GM19463 (cell line): ENCODE data around the gene PRXL2C.
A peak's percentile ranks its signal among the peaks of the same experiment; 100 is the strongest.
"Not testable (repeated sequence)": the region's sequence is repeated elsewhere in the genome, so short reads cannot be mapped to it uniquely, and the experiment has no call there.

Source experiments
- ATAC-seq: cut with Tn5 transposase; IDR thresholded peaks from one replicate; pipeline ENCODE4 v1.9.1; 2021; ENCODE audit warnings: mild to moderate bottlenecking, moderate library complexity; ENCODE audit not compliant: unreplicated experiment

PRXL2C gene

DNA sequence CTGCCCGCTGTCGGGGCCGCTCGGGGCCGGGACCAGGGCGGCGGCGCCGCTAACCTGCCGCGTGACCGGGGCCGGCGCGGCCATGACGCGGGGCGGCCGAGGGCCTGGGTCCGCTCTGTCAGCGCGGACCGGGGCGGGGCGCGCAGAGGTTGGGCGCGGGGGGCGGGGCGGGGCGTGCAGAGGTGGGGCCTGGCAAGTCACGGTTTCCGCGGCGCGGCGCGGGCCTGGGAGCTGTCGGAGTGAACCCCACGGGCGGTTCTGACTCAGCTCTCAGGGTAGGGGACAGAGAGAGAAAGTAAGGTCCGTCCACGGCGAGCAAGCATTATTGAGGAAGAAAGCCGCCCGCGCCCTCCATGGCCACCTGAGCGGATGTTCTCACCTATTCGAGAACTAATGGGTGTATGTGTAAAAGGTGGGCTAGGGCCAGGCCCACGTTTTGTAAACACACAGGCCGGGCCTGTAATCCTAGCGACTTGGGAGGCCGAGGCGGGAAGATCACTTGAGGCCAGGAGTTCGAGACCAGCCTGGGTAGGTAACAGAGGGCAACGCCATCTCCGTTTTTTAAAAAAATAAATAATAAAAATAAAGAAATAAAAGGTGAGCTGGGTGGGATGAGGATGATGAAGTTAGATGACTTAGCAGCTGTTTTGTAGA, at the start of gene PRXL2C:
Gene PRXL2C, minus strand, starts transcription at position 120 of the 654 bp plus-strand sequence. Its CDS starts 36 bp downstream, at position 84.
- peak; percentile 78 for ATAC-seq

DNA sequence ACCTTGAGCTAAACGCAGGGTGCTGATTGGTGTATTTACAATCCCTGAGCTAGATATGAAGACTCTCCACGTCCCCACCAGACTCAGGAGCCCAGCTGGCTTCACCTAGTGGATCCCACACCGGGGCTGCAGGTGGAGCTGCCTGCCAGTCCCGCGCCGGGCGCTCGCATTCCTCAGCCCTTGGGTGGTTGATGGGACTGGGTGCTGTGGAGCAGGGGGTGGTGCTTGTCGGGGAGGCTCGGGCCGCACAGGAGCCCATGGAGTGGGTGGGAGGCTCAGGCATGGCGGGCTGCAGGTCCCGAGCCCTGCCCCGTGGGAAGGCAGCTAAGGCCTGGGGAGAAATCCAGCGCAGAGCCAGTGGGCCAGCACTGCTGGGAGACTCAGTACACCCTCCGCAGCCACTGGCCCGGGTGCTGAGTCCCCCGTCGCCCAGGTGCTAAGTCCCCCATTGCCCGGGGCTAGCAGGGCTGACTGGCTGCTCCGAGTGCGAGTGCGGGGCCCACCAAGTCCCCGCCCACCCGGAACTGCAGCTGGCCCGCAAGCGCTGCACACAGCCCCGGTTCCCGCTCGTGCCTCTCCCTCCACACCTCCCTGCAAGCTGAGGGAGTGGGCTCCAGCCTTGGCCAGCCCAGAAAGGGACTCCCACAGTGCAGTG, 45.7 kb upstream of the PRXL2C start:
- not testable (repeated sequence) for ATAC-seq

GRCh38 chr9:96691326-96691725, 36.2 kb upstream of the PRXL2C start:
- ATAC-seq: no peak

DNA sequence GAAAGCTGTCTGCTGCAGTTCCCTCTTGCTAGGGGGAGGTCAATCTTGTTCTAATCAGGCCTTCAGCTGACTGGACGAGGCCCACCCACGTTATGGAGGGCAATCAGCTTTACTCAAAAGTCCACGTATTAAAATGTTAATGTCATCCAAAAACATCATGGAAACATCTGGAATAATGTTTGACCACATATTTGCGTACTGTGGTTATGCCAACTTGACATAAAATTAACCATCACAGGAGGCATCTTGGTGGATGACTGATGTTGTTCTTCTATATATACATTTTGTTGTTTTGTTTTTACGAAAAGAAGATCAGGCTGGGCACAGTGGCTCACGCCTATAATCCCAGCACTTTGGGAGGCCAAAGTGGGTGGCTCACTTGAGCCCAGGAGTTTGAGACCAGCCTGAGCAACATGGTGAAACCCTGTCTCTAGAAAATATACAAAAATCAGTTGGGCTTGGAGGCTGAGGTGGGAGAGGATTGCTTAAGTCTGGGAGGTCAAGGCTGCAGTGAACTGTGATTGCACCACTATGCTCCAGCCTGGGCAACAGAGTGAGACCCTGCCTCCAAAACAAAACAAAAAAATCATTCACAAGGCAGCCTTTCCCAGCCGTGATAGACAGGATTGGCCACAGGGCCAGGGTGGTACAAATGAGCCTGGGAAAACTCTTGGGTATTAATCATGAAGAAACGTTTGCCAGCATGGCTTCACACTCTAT, 33.8 kb upstream of the PRXL2C start:
- no peak for ATAC-seq

GRCh38 chr9:96688187-96688586, 33.1 kb upstream of the PRXL2C start:
- no peak for ATAC-seq

GRCh38 chr9:96686638-96687335, 31.7 kb upstream of the PRXL2C start:
- ATAC-seq: no peak

- ATAC-seq: no peak
Measured at GRCh38 chr9:96680812-96681499, 25.8 kb upstream of the PRXL2C start.

DNA sequence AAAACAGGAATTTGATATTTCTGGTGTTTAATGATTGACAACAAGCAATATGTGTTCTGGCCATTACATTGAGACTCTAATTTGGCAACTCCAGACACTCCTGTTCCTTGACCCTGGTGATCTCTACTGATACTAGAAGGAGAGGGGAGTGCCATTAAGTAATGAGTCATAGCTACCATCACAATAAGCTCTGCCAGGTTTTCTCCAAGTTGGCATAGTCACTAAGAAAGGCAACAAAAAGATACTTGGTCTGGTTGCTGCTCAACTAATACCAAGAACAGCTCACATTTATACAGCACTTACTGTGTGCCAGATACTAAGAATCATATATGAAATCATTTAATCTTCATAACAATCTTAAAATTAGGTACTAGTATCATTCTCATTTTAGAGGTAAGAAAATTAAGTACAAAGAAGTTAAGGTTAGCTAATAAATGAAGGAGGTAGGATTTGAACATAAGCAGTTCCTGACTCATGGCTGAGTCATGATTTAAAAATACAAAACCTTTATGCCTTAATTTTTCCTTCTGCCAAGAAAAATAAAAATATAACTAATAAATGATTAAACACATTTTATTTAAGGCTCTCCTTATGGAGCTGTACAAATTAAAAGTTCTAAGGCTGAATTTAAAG, 19.9 kb upstream of the PRXL2C start:
- ATAC-seq: no peak

GRCh38 chr9:96673786-96674185, 18.7 kb upstream of the PRXL2C start:
- not testable (repeated sequence) for ATAC-seq

- no peak for ATAC-seq
Measured at GRCh38 chr9:96668868-96669534, 13.9 kb upstream of the PRXL2C start.

DNA sequence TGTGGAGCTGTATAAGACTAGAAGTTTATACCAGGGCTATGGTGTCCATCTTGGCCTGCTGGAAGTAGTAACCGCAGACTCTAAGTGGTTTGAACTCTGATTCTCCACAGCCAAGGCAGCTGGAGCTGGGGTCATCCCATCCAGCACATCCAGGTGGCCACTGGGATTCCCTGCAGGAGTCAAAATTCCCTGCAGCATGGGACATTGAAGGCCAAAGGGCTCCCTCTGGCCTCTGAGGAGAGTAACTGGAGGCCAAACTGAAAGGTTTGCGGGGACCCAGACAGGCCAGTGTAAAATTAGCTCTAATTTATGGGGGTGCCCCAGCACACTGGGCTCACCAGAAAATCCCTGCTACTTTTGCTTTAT, 12.2 kb upstream of the PRXL2C start:
- no peak for ATAC-seq

DNA sequence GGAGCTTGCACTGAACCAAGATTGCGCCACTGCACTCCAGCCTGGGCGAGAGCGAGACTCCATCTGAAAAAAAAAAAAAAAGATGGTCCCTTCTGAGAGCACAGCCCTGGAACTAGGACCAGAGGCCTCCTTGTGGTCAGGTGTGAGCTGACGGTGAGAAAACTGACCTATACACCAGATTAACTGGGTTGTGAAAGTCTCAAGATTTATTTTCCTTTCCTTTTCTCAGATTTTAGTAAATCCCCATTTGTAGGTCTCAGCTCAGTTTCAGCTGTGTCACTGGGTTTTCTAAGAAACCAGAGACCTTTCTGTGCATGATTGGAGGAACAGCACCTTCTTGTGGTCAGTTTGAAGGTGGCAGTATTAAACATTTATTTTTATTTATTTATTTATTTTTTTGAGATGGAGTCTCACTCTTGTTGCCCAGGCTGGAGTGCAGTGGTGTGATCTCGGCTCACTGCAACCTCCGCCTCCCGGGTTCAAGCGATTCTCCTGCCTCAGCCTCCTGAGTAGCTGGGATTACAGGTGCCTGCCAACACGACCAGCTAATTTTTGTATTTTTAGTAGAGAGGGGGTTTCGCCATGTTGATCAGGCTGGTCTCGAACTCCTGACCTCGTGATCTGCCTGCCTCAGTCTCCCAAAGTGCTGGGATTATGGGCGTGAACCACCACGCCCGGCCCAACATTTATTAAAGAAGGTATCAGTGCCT, 11.7 kb upstream of the PRXL2C start:
- ATAC-seq: peak; percentile 58

DNA sequence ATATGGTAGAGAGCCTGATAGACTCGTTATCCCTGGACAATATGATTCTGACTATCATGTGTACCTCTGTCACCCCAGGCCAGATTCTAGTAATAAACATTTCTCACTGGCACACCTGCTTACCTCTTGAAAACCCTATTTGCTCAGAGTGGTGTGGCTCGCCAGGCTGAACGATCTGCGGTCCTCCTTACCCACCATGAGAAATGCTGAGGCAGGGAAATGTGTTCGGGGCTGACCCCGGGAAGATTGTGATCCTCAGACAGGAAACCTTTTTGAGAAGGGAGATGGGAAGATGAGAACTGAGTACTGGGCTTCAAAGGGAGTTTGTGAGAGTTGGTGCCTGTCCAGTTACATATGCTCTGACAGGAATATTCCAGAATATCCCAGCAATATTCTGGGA, 10.7 kb upstream of the PRXL2C start:
- no peak for ATAC-seq

GRCh38 chr9:96663506-96664120, 8.5 kb upstream of the PRXL2C start:
- no peak for ATAC-seq

DNA sequence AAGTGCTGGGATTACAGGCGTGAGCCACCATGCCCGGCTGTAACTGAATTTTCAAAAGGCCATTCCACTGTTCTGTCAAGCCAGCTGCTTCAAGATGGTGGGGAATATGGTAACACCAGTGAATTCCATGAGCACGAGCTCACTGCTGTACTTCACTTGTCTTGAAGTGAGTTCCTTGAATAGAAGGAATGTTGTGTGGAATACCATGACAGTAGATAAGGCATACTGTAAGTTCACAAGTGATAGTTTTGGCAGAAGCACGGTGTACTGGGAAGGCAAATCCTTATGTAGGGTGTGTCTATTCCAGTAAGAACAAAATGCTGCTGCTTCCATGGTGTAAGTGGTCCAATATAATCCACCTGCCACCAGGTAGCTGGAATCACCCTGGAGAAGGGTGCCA, 6.6 kb upstream of the PRXL2C start:
- no peak for ATAC-seq

GRCh38 chr9:96660692-96661248, 5.7 kb upstream of the PRXL2C start:
- ATAC-seq: no peak

GRCh38 chr9:96654450-96655197, 493 bp downstream of the PRXL2C start:
- ATAC-seq: peak; percentile 49

- ATAC-seq: no peak
Measured at GRCh38 chr9:96651626-96652025, 3.5 kb downstream of the PRXL2C start.
